Skeletal muscle cell (primary cell): ENCODE data around the gene EPS15.
A peak's percentile ranks its signal among the peaks of the same experiment; 100 is the strongest.

Source experiments
- DNase-seq: peaks from one replicate; pipeline ENCODE4 v3.0.0-alpha.2; 2010; ENCODE audit warnings: low read depth
- H3K4me3 ChIP-seq: 2 replicates; pipeline ENCODE4 v1.5.1; 2011; ENCODE audit warnings: low read depth, mild to moderate bottlenecking, control low read depth, low read length, moderate library complexity

Gene EPS15

DNA sequence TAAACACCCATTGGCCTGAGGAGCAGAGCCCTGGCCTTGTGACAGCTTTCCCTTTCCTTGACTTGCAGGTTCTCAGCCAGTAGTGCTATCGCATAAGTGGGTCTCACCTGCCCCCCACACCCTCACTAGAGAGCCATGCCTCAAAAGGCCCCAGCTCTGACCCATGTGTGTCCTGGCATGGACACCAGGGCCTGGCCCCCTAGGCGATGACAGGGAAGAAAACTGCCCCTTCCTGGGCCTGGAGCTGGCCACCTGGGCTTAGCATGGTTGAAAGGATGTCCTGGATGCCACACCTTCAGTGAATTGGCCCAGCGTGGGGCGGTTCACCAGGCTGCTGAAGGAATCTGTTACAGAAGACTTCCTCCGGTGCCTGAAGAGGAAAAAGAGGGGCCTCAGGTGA lies 207.2 kb downstream of the EPS15 start:
- no peak for DNase-seq
- H3K4me3 ChIP-seq = no peak overlapping the region

DNA sequence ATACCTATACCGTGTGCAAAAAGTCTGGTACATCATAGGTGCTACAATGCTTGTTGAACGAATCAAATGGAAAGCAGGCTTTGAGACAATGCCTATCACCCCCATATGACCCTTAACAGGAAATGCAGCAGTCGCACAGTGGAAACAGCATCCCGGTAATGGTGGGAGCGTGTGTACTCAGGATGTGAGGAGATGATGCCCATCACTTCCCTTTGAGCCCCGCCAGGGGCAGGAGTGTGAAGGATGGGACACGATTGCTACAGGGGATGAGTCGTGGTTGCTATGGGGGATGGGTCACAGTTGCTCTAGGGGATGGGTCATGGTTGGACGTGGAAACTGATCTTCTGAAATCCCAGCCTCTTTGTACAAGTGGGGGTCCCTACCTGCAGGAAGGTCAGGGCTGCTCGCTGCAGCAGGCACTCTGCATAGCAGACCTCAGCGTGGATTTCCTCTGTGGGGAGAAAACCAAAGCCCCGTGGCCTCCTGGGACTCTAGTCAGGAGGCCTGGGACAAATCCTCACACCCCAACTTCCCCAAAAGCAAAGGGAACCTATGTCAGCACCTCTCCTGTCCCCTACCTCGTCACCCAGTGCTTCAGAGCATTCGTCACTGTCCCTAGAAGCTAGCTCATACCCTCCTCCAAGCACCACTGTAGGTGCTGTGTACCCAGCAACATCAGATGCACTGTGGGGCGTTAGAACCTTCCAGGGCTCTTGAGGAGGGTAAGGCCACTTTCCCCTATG lies 208.0 kb downstream of the EPS15 start:
- peak; percentile 13 for DNase-seq
- H3K4me3 ChIP-seq = no peak overlapping the region

DNA sequence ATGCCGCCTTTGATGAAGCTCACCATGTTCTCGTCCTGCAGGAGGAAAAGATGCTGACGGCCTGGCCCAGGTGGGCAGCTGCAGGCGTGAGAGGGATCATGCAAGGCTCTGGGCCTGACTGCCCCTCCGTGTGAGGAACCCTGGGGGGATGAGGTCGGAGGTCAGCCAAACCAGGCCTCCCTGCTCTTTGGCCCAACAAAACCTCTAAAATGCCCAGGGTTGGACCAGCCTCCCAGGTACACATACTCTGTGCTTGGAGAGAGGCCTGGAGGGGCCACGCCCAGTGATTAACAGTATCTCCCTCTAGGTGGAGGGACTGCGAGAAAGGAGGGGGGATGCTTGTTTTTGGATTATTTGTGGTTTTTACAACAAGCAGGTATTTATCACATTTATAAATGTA lies 209.8 kb downstream of the EPS15 start:
- H3K4me3 ChIP-seq = no peak overlapping the region
- no peak for DNase-seq

DNA sequence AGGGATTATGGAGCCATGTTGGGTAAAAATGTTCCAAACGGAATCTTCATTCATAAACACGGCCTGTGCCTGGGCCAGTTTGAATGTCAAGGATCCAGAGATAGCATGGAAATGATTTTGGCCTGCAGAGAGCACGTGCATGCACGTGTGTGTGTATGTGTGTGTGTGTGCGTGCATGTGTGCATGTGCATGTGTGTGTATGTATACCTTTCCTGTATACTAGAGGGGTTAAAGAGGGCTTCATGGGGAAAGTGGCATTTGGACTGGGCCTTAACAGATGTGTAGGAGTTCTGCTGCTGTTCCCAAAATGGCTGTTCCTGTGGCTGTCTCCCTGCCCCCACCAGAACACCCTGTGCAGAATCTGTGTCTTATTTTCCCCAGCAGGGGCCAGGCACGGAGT lies 210.4 kb downstream of the EPS15 start:
- no peak overlapping the region for H3K4me3 ChIP-seq
- no peak for DNase-seq

DNA sequence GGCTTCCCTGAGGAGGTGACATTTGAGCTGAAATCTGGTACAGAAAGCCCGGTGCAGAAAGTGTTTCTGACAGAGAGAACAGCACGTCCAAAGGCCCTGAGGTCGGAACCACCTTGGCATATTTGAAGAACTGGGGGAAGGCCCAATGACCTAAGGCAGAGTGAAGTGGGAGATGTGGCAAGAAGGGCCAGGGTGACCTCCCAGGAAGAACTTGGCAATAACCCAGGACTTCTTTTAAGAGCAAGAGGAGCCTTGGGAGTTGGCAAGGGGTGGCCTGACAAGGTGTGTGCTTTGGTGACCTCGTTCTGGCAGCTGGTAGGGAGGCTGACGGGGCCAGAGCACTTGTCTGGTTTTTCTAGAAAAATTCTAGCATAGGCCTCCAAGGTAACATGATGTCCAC lies 212.1 kb downstream of the EPS15 start:
- no peak overlapping the region for H3K4me3 ChIP-seq
- no peak for DNase-seq

DNA sequence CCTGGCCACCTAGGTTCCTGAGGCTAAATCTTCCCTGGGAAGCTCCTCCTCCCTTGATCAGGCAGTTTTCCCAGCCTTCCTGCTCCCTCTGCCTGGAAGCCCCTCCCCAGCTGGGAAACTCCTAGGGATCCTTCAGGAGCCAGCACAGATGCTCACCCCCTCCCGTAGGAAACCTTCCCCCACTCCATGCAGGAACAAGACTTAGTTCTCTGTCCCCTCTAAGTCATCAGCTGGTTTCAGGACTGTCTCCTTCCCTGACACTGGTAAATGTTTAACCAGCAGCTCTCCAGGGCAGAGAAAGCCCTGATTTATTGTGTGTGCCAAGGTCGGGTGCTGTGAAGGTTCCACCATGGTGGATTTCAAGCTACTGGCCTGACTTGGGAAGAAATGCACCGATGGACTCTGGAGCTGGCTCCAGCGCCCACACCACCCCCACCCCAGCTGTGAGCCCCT lies 213.7 kb downstream of the EPS15 start:
- no peak for DNase-seq
- no peak overlapping the region for H3K4me3 ChIP-seq

DNA sequence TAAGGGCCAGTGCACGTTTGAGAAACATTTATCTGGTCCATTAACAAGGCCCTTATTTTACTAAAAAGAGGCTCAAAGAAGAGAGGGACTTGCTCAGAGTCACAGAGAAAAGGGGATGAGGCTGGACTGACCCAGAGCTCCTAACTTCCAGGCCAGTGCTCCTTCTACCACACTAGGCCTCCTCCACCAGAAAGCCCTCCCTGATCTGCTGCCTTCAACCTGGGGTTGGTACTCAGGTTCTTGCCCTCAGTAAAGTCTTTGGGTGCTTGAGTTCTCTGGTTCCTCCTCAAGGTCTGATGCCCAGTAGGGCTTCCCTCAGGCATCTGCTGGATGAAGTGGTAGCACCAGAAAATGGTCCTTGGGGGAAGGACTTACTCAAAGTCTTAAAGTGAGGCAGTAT lies 214.7 kb downstream of the EPS15 start:
- no peak overlapping the region for H3K4me3 ChIP-seq
- no peak for DNase-seq
